Amniotic stem cell (primary cell): ENCODE data around the gene MSRB3.
"Not testable (repeated sequence)": the region's sequence is repeated elsewhere in the genome, so short reads cannot be mapped to it uniquely, and the experiment has no call there.

Source experiments
- DNase-seq: peaks from one replicate; lab custom pipeline; 2025; lab: John Stamatoyannopoulos, UW

The MSRB3 gene

DNA sequence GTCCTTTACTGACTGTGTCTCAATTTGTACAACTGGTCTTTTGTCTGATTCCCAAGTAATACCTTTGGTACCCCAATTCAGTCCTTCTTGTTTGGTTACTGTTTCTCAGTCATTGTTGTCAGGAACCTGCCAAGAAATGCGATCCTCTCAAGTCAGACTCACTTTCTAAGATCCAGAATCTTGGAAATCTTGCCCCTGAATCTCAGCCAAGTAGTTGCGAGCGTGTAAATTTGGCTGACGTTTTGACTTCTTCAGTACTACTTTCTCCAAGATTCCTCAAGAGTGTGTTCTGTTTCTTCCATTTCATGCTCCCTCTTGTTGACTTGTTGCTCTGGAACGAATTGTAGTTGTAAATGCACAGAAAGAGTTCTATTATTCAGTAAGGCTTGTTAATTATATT, 114.0 kb downstream of the MSRB3 start:
- DNase-seq, result no peak

DNA sequence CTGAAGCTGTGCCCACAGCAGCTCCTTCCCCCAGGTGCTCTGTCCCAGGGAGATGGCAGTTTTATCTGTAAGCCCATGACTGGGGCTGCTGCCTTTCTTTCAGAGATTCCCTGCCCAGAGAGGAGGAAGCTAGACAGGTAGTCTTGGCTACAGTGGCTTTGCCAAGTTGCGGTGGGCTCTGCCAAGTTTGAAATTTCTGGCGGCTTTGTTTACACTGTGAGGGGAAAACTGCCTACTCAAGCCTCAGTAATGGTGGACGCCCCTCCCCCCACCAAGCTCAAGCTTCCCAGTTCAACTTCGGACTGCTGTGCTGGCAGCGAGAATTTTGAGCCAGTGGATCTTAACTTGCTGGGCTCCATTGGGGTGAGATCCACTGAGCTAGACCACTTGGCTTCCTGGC, 124.7 kb downstream of the MSRB3 start:
- no peak for DNase-seq

DNA sequence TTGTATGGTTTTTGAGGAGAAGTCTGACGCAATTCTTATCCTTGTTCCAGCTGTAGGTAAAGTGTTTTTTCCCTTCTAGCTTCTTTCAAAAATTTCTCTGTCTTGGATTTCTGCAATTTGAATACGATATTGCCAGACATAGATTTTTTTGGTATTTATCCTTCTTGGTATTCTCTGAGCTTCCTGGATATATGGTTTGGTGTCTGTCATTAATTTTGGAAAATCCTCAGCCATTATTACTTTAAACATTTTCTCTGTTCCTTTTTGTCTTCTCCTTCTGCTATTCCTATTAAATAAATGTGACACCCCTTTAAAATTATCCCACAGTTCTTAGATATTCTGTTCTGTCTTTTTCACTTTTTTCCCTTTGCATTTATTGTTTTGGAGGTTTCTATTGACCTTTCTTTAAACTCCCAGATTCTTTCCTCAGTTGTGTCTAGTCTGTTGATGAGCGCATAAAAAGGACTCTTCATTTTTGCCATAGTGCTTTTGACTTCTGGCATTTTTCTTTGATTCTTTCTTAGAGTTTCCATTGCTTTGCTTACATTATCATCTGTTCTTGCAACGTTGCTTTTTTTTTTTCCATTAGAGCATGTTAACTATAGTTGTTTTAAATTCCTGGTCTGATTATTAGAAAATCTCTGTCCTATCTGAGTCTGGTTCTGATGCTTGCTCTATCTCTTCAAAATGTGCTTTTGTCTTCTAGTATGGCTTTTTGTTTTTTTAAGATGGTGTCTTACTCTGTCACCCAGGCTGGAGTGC, 129.1 kb downstream of the MSRB3 start:
- DNase-seq, result no peak

DNA sequence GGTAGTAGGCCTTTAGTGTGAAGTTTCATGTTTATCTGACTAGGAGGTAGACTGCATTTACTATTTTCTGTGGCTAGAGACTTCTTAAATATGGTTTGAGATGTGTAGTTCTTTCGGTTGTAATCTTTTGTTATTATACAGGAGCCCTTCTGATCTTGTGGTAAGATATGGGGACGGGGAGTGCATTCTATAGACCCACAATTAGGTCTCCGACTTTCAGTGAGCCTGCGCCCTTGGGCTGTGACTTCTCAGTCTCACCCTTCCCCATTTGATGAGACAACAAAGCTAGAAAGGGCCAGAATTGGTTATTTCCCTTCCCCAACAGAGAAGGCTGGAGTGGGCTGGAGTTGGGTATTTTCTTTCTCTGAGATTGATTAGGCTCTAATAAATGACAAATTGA, 130.0 kb downstream of the MSRB3 start:
- DNase-seq, result no peak

DNA sequence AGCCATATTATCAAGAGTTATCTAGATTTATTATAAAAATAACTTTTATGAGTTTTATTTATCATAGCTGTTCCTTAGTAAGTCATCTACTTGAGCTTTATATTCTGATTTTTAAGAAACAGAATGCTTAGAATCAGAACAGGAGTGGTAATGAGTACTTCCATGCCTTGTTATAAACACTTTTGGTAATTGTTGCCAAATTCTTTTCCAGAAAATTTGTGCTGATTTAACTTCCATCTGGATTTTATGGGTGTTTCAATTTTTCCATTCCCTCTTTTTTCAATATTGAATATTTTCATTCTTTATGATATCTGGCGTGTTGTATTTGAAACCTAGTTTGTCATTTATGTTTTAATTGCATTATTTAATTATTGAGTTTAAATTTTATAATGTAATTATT, 131.2 kb downstream of the MSRB3 start:
- no peak for DNase-seq

DNA sequence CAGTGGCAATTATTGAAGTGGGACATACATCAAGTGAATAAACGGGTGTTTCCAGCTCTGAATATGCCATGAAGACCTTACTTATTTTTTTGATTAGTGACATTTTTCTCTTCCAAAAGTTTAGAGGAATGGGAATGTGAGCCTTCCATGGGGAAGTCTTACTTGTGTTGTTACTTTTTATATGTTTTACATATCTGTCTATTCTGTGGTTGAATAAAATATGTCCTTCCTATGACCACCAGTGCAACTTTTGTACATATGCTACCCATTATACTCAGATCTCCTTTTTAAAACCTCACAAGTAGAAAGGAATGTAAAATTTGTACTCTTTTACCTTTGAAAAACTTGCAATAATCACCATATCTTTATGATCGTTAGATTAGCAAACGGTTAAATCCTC, 132.7 kb downstream of the MSRB3 start:
- DNase-seq, result no peak

DNA sequence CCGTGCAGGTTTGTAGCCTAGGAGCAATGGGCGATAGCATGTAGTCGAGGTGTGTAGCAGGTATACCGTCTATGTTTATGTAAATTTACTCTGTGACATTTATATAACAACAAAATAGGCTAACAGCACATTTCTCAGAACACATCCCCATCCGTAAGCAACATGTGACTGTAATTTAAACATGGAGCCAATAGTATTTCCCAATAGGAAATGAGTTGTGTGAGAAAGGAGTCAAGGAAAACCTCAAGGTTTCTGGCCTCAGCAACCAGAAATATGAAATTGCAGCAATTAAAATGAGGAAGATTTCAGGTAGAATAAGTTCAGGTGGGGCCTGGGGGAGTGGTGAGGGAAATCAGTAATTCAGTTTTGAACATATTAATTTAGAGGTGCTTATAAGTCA, 136.0 kb downstream of the MSRB3 start:
- no peak for DNase-seq

DNA sequence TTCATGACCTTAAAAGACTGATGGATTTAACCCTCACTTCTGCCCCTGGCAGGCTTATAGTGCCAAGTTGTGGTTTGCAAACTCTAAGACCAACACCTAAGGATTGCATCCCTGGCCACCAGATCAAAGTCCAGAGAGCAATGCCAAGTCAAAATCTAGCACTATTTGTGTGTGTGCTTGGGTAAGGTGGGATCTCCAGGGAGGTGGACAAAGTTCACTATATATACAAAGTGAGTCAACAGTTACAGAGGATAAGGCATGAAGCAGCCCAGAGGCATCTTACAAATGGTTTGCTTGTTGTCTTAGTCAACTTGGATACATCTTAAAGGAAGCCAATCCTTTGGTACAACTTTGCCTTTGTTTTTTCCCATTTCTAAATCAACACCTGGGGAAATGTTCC, 137.3 kb downstream of the MSRB3 start:
- no peak for DNase-seq

DNA sequence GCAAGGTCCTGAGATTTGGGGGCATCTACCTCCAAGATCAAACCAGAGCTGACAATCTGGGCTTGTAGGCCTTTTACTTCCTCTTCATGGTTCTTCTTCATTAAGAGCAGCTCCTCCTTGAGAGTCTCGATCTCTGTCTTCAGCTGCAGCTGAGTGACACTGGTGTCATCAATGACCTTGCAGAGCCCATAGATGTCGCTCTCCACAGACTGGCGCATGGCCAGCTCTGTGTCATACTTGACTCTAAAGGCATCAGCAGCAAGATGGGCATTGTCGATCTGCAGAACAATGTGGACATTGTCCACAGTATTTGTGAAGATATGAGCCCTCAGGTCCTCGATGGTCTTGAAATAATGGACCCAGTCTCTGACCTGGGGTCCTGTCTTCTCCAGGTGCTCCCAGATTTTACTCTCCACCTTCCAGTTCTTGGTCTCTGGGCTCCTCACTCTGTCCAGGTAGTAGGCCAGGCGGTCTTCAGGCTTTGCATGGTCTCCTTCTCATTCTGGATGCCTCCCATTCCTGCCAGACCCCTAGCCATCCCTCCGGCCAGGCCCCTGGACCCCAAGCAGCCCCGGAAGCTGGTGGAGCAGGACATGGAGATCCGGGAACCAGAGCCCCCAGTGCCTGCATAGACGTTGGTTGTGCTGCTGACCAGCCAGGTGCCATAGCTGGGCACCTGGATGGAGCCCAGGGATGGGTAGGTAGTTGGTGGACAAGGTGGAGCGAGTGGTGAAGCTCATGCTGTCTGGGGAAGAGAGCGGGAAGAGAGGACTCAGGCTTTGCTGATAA, 141.0 kb downstream of the MSRB3 start:
- DNase-seq, result no peak

DNA sequence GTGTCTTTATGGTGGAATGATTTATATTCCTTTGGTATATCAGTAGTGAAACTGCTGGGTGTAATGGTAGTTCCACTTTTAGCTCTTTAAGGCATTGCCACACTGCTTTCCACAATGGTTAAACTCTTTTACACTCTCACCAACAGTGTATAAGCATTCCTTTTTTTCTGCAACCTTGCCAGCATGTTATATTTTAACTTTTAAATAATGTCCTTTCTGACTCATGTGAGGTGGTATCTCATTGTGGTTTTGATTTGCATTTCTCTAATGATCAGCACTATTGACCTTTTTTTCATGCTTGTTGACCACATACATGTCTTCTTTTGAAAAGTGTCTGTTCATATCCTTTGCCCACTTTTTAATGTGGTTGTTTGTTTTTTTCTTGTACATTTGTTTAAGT, 142.5 kb downstream of the MSRB3 start:
- DNase-seq, result no peak

DNA sequence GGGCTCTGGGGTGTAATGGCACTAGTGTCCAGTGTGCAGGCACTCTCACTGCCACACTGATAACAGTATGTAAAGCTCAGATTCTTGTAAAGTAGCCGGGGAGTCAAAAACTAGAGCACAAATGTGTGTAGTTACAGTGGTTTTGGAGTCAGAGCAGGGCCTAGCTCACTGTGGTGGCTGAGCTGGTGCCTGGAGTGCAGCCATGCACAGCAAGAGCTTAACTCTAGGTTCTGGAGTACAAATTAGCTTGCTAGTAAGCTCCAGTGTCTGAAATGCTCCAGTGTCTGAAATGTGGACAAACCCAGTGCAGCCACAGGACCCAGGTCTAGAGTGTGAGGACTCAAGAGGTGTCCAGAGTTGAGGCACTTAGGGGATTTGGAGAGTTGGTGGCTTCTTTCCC, 149.2 kb downstream of the MSRB3 start:
- DNase-seq, result no peak

DNA sequence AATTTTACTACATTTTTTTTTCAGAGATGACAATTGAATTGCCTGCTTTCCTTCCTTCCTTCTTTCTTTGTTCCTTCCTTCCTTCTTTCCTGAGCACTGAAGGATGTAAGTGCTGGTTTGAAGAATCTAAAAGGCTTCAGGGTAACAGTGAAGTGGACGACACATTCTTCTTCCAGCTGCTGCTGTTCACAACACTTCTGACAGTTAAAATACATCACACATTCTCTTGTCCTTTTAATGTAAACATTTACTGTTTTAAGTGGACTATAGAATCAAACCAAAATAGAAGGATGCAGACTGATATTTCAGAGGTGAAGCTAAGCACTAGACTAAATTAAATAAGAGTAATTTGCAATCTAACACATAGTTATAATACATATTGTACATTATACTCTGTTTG, 151.5 kb downstream of the MSRB3 start:
- DNase-seq, result no peak

DNA sequence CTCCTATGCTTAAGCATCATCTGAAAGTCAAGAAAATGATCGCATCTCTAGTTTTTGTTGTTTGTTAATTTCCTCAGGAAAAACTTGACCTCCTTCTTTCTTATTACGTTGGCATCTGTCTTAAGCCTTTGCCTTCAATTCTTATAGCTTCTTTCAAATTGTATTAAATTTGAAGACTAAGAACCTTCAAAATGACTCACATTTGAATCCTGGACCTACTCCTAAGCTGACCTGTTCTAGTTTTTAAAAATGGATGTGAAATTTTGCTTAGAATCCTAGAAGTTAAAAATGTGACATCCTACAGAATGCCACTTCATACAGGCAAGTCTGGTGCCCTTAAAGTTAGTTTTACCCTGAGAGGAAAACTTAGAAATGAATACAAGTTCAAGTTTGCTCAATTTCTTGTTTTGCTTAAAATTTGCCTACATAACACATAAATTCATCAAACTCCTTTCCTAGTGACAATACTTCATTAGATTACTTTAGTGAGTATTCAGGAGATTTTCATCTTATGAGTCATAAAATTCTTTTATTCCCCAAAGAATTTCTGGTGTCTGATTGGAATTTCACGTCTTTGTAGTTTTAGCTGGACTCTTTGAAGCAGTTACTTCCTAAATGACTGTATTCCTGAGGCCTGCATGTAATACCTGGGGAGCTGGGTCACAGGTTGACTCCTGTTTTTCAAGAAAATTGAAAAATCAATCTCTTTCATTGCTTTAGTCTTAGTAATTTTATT, 152.3 kb downstream of the MSRB3 start:
- no peak for DNase-seq

DNA sequence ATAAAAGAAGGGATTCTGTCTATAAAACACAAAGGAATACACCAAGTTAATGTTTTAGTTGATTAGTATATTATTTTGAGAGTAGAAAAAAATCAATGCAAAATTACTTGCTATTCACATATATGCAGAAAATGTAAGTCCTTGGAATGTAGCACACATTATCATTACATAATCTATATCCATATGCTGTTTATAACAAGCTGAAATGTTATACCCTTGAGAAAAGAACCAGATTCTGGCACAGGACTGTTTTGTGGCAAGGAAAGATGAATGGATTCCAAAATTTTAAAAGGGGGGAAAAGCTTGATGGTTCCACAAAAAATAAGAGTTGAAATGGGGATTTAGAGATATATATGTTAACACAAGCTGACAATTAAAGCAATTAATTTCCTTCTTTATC, 153.6 kb downstream of the MSRB3 start:
- DNase-seq, result no peak

DNA sequence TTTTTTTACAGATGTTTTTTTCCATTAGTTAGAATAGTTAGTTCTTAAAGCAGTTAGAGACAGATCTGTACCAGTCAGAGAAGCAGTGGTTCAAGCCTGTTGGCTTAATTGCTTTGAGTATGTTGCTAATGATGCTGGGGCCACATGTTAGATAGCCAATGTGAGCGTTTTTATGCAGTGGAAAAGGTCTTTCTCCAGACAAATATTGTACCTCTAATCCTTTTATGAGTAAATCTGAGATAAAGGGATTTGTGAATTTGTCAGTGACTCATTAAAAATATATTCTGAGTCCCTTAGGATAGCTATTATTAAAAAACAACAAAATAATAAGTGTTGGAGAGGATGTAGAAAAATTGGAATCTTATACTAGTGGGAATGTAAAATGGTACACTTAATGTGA, 154.2 kb downstream of the MSRB3 start:
- no peak for DNase-seq

DNA sequence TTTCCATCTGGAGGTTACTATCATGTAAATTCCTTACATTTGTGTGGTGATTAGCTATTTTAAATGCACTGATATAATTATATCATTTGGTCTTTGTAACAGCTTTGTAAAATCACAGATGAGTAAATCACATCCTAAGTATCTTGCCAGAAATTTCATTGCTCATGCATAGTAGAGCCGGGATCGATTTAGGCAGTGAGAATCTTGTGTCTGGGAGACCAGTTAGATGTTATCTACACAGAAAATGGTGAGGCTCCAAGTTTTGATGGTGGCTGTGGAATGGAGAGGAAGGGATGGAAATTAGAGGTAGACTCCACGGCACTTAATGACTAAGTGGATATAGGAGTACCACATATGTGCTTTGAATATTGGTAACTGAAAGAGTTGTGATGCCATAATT, 156.3 kb downstream of the MSRB3 start:
- DNase-seq, result no peak

DNA sequence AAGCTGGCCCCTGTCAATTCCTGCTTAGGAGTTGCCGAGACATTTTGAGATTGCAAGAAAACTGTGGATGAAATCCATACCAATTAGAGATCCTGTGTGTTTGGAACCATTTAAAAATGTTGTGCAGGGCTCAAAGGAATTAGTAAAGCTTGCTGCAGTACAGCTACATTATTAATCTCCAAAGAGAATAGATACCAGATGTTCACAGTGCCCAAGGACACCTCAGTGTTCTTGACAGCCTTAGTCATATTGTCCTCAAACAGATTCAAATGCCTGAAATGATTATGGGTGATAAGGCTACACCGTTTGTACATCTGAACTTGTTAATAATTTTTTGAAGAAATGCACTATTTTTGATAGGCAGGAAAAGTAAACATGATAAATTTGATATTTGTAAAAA, 164.6 kb downstream of the MSRB3 start:
- no peak for DNase-seq

DNA sequence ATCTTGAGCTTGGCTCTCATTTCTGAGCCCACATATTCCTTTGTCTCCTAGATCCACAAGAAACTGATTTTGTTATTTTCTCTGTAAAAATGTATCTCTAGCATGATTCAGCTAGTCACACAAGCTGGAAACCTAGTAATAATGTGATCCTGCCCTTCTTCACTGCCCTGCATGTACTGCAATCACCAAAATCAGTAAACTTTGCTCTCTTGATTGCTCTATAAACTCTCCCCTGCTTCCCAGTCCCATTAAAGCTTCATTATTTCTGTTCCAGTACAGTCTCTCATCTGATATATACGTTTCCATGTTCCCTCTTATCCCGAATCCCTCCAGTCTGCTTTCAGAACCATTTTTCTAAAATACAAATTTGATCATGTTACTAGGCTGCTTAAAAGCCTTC, 166.5 kb downstream of the MSRB3 start:
- DNase-seq, result no peak

DNA sequence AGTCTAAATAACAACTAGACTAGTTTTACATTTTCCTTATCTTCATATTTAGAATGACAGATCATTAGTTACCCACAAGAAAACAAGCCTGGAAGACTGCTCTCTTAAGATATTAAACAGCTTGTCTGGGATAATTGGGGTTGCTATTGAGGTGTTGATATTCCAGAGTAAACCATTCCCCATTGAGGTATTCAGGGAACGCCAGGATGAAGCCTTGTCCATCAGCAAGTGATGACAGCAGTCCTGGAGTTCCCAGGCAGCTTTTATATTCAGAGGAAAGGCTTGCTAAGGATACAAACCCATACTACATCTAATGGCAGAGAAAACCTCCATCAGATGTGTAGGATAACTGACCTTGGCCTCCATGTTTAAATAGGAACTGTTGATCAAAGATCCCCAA, 168.4 kb downstream of the MSRB3 start:
- DNase-seq, result no peak

DNA sequence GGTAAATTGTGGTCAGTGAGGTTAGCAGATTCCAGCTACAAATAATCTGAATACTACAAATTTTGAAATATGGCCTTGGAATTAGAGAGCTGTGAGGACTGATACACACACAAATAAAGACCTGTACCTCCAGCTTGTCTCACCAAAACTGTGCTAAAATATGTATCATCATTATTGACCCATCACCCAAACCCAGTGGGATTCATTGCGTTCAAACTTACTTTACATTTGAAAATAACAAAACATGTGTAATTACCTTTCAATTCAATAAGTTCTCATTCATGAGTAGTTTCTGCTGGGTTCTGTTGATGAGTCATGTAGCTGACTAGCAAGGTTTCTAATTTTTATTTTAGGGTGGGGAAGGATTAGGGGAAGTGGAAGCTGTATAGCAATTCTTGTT, 170.9 kb downstream of the MSRB3 start:
- no peak for DNase-seq

DNA sequence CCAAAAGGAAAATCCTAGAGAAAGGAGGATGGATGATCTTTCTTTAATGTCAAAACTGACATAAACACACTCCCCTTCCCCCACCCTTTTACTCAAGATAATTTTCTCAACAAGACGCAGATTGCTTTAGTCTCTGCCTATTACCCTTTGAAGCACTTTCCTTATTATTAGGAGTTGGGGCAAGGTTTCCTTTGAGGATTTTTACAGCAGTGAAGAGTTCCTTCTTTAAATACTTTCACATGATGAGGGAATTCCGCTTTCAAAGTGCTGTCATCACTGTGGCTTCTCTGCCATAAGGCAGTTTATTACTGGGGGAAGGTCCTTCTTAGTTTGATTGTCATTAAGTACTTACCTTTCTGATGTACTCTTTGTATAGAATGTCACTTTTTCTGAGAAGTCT, 172.1 kb downstream of the MSRB3 start:
- no peak for DNase-seq

DNA sequence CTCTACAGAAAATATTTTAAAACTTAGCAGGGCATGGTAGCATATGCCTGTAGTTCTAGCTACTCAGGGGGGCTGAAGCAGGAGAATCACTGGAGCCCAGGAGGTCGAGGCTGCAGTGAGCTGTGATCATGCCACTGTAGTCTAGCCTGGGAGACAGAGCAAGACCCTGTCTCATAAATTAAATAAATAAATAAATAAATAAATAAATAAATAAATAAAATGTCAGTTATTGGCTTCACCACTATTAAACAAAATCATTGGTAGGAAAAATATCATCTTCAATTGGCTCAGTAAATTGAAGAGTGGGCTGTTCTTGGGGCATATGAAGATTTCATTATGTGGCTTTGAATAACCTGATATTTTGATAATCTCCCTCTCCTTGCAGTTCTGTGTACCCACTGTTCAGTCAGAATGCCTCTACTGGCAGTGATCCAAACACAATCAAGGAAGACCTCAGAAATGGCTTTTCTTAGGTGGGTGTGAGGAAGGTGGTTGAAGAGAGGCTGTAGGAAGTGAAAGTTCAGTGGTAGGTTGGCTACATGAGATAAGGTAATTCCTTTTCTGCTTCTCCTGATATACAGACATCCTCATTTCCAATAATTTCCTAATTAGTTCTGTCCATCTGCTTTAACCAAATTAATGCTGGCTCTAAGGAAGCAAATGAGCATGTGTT, 175.8 kb downstream of the MSRB3 start:
- no peak for DNase-seq

DNA sequence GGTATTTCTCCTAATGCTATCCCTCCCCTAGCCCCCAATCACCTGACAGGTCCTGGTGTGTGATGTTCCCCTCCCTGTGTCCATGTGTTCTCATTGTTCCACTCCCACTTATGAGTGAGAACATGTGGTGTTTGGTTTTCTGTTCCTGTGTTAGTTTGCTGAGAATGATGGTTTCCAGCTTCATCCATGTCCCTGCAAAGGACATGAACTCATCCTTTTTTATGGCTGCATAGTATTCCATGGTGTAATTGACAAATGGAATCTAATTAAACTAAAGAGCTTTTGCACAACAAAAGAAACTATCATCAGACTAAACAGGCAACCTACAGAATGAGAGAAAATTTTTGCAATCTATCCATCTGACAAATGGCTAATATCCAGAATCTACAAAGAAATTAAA, 178.9 kb downstream of the MSRB3 start:
- not testable (repeated sequence) for DNase-seq
